NCI-H1417 treated with DMSO at 0.1 percent for 48 hours (cell line): ENCODE measurements around the gene SCAF1.

Experiments
- DNase-seq: peaks from one replicate; lab custom pipeline; 2025; lab: John Stamatoyannopoulos, UW

Gene SCAF1

DNA sequence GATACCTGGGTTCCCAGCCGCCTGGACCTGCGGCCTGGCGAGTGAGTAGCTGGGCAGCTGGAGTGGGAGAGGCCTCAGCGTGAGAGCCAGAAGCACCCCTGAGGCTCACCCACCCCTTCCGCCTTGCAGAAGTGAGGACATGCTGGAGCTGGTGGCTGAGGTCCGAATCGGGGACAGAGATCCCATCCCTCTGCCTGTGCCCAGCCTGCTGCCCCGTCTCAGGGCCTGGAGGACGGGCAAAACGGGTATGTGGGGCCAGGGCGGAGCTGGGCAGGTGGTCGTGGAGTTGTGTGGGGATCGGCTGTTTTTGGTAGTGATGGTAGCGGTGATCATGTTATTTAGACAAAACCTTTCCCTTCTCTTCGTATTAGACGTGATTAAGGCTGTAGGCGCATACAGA is 4.6 kb downstream of the SCAF1 start:
- DNase-seq, result no peak

DNA sequence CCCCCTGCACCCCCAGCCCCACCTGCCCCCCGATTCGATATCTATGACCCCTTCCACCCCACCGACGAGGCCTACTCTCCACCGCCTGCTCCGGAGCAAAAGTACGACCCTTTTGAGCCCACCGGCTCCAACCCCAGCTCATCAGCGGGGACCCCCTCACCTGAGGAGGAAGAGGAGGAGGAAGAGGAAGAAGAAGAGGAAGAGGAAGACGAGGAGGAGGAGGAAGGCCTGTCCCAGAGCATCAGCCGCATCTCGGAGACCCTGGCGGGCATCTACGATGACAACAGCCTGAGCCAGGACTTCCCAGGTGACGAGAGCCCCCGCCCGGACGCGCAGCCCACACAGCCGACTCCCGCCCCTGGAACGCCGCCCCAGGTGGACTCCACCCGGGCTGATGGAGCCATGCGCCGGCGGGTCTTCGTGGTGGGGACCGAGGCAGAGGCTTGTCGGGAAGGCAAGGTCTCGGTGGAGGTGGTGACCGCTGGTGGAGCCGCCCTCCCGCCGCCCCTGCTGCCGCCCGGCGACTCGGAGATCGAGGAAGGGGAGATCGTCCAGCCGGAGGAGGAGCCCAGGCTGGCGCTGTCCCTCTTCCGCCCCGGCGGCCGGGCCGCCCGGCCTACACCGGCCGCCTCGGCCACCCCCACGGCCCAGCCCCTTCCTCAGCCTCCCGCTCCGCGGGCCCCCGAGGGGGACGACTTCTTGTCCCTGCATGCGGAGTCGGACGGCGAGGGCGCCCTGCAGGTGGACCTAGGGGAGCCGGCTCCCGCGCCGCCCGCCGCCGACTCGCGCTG is 9.2 kb downstream of the SCAF1 start:
- no peak for DNase-seq

DNA sequence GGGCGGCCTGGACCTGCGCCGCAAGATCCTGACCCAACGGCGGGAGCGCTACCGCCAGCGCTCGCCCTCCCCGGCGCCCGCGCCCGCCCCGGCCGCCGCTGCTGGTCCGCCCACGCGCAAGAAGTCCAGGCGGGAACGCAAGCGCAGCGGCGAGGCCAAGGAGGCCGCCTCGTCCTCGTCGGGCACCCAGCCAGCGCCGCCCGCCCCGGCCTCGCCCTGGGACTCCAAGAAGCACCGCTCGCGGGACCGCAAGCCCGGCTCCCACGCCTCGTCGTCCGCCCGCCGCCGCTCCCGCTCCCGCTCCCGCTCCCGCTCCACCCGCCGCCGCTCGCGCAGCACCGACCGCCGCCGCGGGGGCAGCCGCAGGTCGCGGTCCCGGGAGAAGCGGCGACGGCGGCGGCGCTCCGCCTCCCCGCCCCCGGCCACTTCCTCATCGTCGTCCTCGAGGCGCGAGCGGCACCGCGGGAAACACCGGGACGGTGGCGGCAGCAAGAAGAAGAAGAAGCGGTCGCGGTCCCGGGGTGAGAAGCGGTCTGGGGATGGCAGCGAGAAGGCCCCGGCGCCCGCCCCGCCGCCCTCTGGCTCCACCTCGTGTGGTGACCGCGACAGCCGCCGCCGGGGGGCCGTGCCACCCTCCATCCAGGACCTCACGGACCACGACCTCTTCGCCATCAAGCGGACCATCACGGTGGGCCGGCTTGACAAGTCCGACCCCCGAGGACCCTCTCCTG is 10.0 kb downstream of the SCAF1 start:
- no peak for DNase-seq

DNA sequence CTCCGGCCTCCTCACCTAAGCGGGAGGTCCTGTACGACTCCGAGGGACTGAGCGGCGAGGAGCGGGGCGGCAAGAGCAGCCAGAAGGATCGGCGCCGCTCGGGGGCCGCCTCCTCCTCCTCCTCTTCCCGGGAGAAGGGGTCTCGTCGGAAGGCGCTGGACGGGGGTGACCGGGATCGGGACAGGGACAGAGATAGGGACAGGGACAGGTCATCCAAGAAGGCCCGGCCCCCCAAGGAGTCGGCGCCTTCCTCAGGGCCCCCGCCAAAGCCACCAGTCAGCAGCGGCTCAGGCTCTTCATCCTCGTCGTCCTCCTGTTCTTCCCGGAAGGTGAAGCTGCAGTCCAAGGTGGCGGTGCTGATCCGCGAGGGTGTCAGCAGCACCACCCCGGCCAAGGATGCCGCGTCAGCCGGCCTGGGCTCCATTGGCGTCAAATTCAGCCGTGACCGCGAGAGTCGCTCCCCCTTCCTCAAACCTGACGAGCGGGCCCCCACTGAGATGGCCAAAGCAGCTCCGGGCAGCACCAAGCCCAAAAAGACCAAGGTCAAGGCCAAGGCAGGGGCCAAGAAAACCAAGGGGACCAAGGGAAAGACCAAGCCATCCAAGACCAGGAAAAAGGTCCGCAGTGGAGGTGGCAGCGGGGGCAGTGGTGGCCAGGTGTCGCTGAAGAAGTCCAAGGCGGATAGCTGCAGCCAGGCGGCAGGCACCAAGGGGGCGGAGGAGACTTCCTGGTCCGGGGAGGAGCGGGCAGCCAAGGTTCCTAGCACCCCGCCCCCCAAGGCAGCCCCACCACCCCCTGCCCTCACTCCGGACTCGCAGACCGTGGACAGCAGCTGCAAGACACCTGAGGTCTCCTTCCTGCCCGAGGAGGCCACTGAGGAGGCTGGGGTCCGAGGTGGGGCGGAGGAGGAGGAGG is 10.8 kb downstream of the SCAF1 start:
- no peak for DNase-seq

DNA sequence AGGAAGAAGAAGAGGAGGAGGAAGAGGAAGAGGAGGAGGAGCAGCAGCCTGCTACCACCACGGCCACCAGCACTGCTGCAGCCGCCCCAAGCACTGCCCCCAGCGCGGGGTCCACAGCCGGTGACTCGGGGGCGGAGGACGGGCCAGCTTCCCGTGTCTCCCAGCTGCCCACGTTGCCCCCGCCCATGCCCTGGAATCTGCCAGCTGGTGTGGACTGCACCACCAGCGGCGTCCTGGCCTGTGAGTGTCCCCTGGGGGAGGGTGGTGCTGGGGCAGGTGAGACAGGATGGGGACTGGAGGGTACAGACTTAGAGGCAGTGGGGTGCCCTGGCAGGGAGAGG is 11.4 kb downstream of the SCAF1 start:
- no peak for DNase-seq

DNA sequence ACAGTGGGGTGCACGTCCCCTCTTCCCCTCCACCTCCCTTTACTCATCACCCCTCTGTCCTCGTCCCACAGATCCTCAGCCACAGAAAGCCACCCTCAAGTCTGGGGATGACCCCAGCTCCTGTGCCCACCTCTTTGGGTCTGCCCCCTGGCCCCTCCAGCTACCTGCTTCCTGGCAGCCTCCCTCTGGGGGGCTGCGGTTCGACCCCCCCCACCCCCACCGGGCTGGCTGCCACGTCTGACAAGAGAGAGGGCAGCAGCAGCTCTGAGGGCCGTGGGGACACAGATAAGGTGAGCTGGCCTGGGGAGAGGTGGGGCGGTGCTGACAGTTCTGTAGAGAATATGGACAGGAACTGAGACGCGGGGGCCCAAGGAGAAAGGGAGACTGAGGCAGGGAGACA is 12.6 kb downstream of the SCAF1 start:
- DNase-seq, result no peak

DNA sequence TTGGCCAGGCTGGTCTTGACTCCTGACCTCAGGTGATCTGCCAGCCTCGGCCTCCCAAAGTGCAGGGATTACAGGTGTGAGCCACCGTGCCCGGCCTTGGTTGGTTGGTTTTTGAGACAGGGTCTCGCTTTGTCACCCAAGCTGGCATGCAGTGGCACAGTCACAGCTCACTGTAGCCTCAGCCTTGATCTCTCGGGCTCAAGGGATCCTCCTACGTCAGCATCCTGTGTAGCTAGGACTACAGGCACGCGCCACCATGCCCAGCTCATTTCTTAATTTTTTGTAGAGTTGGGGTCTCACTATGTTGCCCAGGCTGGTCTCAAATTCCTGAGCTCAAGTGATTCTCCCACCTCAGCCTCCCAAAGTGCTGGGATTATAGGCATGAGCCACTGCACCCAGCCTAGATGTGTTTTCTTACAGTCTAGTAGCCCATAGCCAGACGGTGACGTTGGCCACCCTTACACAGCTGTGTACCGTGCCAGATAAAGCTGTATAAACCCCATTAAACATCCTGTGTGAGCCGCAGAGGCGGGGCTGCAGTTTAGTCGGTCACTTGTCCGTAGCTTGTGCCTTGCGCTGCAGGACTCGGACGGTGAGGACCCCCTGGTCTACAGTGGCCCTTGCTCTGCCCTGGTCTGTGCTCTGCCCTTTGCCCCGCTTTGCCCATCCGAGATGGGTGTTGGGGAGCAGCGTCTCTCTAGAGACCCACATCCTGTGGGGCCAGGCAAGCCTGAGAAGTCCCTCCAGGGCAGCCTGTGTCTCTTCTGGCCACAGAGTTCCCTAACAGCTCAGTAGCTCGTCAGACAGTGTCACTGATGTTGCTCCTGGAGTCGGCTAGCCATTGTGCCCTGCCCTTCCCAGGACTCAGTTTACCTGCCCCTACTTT is 13.8 kb downstream of the SCAF1 start:
- no peak for DNase-seq

DNA sequence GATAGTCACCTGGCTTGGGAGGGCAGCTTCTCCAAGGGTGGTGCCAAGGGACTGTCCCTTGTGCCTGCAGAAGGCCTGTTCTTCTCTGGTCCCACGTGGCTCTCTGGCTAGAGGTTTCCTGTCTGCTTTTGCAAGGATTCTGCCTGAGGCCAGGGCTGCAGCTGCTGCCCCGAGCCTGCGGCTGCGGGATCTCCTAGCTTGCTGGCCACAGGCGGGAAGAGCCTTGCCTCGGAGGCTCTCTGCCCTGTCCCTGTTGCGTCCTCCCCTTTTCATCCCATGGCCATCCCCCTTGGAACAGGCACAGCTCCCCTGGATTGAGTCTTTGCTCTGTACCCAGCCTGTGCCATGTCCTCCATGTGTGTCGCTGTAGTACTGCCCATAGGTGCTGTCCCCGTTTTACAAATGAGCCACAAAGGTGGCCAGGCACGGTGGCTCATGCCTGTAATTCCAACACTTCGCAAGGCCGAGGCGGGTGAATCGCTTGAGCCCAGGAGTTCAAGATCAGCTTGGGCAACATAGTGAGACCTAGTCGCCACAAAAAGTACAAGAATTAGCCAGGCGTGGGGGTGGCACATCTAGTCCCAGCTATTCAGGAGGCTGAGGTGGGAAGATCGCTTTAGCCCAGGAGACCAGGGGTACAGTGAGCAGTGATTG is 14.6 kb downstream of the SCAF1 start:
- no peak for DNase-seq

DNA sequence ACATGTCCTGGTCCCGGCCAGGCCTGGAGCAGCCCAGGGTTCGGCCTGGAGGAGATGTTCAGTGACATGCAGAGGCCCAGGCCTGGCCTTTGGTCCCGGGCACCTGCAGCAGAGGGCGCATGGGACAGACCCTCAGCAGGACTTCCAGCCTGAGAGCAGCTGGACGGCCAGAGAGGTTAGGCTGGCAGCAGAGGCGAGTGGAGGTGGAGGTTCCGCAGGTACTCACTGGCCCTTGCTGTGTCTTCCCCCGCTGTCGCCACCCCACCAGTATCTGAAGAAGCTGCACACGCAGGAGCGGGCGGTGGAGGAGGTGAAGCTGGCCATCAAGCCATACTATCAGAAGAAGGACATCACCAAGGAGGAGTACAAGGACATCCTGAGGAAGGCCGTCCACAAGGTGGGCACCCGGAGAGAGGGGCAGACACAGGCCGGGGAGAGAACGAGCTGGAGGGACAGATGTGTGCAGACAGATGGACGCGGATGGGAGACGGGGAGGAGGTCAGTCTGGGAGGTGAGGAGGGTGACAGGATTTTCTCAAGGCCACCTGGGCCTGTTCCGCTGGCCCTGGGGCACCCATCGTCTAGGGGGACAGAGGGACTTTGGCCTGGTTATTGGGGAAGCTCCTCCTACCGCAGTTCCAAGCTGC is 15.6 kb downstream of the SCAF1 start:
- no peak for DNase-seq

DNA sequence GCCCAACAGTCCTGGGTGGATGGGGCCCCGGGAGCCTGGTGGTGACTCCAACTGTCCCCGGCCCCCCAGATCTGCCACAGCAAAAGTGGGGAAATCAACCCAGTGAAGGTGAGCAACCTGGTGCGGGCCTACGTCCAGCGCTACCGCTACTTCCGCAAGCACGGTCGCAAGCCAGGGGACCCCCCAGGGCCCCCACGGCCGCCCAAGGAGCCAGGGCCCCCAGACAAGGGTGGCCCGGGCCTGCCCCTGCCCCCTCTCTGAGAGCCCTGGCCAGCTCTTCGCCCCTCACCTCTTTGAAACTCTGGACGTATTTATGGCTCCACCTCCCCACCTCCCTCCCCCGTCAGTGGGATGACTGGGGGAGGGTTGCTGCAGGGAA is 16.1 kb downstream of the SCAF1 start:
- no peak for DNase-seq

DNA sequence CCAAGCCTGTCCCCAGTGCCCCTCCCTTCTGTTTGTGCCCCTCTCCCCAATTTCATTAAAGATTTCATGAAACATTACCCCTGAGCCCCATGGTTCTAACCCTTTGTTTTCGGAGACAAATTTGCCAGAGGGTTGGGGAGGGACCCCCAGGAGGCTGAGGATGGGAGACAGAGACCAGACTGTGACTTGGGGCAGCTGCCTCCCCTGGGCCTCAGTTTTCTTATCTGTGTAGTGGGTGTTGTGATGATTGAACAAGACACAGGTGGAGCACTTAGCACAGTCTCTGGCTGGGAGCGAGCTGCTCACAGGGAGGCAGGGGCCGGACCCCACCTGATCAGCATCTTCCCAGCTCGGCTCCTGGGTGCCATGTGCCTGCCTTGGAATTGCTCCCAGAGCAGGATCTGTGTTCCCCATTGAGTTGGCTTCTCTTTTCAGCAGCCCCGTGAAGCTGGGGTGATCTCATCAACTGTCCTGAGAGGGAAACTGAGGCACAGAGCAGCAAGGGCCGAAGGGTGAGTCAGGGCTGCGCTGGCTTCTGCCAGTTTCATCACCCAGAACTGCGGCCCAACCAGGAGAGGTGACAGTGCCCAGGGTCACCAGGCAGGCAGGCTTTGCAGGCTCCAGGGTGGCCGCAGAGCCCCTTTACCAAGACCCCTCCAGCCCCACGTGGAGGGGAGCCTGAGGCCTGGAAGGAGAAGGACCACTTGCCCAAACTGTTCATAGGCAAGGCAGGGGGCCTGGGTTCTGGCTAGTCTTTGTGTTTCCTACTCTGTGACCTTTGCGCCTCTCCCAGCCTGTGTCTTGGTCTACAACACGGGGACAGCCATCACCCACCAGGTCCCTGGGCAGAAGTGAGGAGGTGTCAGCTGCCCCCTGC is 16.8 kb downstream of the SCAF1 start:
- no peak for DNase-seq

DNA sequence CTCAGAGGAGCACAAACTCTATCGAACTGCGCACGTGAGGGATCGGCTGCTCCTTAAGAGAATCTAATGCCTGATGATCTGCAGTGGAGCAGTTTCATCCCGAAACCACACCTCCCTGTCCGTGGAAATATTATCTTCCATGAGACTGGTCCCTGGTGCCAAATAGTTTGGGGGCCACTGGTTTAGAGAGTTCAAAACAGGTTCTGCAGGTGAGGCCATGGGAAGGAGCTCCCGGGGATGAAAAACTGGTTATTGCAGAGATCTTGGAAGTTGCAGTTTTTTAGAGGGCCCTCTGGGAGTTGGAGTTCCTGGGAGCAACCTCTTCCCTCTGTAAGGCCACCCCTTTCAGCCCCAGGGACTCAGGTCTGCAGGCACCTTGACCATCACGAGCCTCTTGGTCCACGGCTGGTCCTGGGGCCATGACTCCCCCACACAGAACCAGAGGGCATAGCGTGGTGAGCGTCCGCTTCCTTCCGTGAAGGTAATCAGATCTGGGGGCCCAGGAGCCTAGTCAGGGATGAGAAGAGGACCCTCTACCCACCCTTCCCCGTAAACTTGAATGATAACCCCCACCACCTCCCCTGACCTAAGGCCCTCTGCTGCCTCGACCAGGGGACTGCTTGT is 18.4 kb downstream of the SCAF1 start:
- DNase-seq, result no peak

DNA sequence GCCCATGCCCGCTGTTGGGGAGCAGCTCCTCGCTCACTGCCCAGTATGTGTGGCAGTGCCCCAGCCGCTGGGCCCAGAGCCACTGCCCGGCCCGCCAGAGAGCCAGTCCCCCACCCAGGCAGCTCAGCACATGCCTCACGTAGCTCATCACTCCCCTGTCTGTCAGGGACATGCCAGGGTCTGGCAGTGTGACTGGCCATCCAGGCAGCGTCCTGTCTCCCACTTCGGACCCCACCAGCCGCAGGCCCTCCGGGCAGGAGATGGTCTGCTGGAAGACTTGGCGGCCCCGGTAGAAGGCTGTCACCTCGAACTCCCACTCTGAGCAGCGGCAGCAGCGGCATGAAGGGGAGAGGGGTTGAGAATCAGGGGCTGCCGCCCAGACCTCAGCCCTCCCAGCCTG is 20.0 kb downstream of the SCAF1 start:
- no peak for DNase-seq

DNA sequence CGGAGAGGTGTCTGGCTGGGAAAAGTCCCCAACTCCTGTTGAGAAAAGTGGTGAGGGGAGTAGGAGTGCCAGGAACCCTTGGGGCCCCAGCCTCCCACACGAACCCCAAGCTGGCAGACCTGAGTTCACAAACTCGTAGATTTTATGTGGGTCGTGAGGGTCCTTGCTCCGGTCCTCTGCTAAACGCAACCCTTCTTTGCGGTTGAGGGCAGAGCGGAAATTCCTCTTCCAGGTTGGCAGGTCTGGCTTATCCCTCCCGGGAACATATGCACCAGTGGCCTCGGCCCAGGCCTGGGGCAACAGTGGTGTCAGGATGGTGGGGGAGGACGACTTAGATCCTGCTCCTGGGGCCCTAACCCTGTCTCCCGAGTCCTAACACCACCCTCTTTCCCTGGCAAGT is 21.2 kb downstream of the SCAF1 start:
- no peak for DNase-seq

DNA sequence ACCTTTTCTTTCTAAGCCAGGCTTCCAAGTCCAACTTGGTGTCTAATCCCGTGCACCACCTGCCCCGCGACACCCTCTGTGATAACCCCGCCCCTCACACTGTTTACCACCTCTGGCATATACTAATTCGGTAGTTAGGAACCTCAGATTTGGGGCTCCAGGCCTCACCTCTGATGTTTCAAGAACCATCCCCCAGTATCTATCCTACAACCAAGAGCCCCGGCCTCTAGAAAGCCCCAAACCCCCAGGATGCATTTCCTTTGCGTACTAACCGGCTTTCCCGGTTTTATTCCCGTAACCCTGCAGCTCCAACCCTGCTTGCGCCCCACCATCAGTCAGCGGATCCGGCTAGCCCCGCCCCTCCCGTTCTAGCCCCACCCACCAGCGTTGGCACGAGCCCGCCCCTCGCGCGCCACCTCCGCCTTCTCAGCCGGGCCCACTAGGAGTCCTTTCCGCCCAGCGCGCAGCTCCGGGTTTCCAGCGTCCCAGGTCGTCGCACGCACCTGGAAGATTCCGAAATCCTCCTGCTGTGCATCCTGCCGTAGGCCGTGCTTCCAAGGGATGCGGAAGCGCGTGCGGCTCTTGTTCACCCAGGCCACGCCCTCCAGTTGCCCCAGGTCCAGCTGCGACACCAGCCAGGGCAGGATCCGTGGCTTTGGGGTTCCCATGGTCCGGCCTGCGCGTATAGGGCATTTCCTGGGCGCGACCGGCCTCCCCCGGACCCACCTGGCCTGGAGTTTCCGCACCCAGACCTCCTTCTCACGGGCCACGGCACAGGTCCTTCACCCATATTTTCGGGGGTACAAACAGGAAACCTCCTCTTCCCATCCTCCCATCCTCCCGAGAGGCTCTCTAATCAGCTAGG is 22.4 kb downstream of the SCAF1 start:
- peak; percentile 26 for DNase-seq

DNA sequence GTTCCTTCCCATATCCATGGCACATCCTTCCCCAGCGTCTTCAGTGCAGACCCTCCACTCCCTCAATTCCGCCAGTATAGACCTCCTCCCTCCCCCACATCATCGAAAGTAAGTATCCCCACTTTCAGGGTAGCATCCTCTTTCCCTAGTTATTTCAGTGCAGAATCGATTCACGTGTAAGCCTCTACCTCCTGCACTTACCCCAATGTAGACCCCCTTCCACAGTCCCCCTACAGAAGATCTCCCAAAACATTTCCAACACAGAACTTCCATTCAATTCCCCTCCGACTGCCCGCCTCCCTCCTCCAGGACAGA is 23.0 kb downstream of the SCAF1 start:
- no peak for DNase-seq

DNA sequence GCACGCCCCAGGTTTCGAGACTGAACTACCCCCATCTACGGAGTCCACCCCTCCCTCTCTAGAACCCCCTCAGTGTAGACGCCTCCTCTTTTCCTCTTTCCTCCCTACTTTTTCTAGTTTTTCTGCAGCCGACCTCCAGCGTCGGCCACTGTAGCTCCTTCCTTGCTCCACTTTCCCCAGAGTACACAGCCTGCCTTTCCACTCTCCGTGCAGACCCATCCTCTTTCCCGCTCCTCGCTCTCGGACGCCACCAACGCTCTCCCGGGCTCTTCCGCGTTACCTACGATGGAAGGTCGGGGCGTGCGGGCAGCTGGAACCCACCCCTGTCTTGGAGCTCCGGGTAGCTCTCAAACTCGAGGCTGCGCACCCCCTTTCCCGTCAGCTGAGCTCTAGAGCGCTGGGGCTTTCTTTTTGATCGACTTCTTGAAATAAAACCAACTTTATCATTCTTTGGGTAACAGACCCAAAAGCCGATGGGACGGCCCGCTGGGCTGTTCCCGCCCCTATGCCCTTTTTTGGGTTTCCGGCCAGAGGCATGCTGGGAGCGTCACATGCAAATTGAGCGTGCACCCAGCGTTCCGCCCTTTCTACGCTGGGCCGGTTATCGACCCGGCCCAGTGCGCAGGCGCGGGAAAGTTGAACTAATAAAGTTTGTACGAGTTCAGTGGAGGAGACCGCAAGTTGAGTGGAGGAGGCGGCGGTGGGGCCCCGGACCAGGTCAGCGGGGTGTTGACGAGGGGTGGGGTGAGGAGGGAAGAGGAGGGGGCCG is 23.5 kb downstream of the SCAF1 start, which contains the start of the genes BCL2L12 and IRF3:
Gene BCL2L12, plus strand, starts transcription at position 583 of the 769 bp plus-strand sequence. CDS start 760 bp downstream, outside the sequence.
Gene IRF3, minus strand, starts transcription at position 507 of the 769 bp plus-strand sequence. CDS start 1,019 bp downstream, outside the sequence.
- no peak for DNase-seq

DNA sequence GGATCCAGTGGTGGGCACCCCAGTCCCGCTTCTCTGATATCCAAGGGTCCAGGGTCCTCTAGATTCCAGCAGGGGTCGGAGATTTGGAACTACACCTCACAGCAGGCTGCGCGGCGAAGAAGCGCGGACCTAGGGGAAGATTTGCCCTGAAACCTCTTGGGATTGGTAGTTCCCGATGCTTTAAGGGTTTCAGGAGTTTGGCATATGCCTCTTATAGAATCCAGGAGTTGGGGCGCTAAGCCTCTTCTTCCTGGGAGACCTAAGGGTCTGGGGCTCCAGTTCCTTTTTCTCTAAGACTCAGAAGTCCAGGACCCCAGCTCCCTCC is 24.1 kb downstream of the SCAF1 start:
- DNase-seq, result no peak
